ENCODE results near the gene NUDT8.

GRCh38 chr11:67601098-67601497 lies 28.6 kb downstream of the NUDT8 start:
- TF ChIP-seq, protein P1, sequence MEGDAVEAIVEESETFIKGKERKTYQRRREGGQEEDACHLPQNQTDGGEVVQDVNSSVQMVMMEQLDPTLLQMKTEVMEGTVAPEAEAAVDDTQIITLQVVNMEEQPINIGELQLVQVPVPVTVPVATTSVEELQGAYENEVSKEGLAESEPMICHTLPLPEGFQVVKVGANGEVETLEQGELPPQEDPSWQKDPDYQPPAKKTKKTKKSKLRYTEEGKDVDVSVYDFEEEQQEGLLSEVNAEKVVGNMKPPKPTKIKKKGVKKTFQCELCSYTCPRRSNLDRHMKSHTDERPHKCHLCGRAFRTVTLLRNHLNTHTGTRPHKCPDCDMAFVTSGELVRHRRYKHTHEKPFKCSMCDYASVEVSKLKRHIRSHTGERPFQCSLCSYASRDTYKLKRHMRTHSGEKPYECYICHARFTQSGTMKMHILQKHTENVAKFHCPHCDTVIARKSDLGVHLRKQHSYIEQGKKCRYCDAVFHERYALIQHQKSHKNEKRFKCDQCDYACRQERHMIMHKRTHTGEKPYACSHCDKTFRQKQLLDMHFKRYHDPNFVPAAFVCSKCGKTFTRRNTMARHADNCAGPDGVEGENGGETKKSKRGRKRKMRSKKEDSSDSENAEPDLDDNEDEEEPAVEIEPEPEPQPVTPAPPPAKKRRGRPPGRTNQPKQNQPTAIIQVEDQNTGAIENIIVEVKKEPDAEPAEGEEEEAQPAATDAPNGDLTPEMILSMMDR (IDR thresholded peaks at IDR 0.05): no peak
- TF ChIP-seq POLR2A (IDR thresholded peaks at IDR 0.05): no peak
